H1 (cell line): ENCODE results near the gene VSTM4. TPM values are rescaled to one million over a fixed set of nuclear protein-coding genes. Genes with fewer than 3 reads are reported as not detected.

Experiments used
- CTCF ChIA-PET: fragments of 300-600 bp; sonication (Branson Sonifier 250); formaldehyde crosslinking; loops from one replicate; lab custom pipeline; 2021; ENCODE audit not compliant: partially characterized antibody; lab: Charles Lee
- POLR2A ChIA-PET: fragments of 300-600 bp; sonication (Branson Sonifier 250); formaldehyde crosslinking; loops from one replicate; lab custom pipeline; 2021; ENCODE audit warnings: inconsistent platforms; ENCODE audit not compliant: partially characterized antibody; lab: Charles Lee
- DNase-seq, 2 experiments: peaks; one replicate each; pipeline versions ENCODE4 v3.0.0 to v3.0.0-alpha.2; 2010 to 2022; ENCODE audit warnings: low spot score in 2 of 2, low read depth in 1 of 2, mixed read lengths in 1 of 2
- FAIRE-seq: peaks from 2 replicates; lab custom pipeline; 2011; peaks lifted over from hg19 to GRCh38; lab: Jason Lieb, UNC
- H2AFZ ChIP-seq: 2 replicates; pipeline ENCODE4 v1.8.1; 2012; ENCODE audit warnings: low read length, inconsistent platforms
- H2AK5ac ChIP-seq: 2 replicates; pipeline ENCODE4 v1.6.1; 2013; ENCODE audit warnings: low read depth, low read length
- H2BK120ac ChIP-seq: replicated peaks from 2 replicates; pipeline ENCODE3; 2013; ENCODE audit warnings: low read depth, low read length, inconsistent platforms
- H2BK12ac ChIP-seq: 2 replicates; pipeline ENCODE4 v1.6.1; 2013; ENCODE audit warnings: low read depth, low read length
- H2BK15ac ChIP-seq: 2 replicates; pipeline ENCODE4 v1.6.1; 2013; ENCODE audit warnings: low read length
- H2BK20ac ChIP-seq: 2 replicates; pipeline ENCODE4 v1.6.1; 2013; ENCODE audit warnings: low read length
- H2BK5ac ChIP-seq: 2 replicates; pipeline ENCODE4 v1.6.1; 2013; ENCODE audit warnings: low read depth, low read length
- H3K14ac ChIP-seq: 2 replicates; pipeline ENCODE4 v1.6.1; 2013; ENCODE audit warnings: inconsistent platforms; ENCODE audit not compliant: insufficient read length
- H3K18ac ChIP-seq: 2 replicates; pipeline ENCODE4 v1.6.1; 2013; ENCODE audit warnings: low read length; ENCODE audit errors: extremely low read depth
- H3K23ac ChIP-seq: 2 replicates; pipeline ENCODE4 v1.6.1; 2013; ENCODE audit warnings: inconsistent platforms; ENCODE audit not compliant: insufficient read length
- H3K23me2 ChIP-seq: 2 replicates; pipeline ENCODE4 v1.6.1; 2013; ENCODE audit warnings: low read depth, low read length
- H3K27ac ChIP-seq: 2 replicates; pipeline ENCODE4 v1.6.1; 2011; ENCODE audit warnings: low read depth, low read length, inconsistent platforms
- H3K27me3 ChIP-seq, 4 experiments: replicated peaks in 1 of 4; 1 replicate in 1 of 4; 2 replicates in 3 of 4; pipeline versions ENCODE4 v1.6.1 to v1.8.1; 2011 to 2013; ENCODE audit warnings: low read length in 3 of 4, mild to moderate bottlenecking in 3 of 4, inconsistent platforms in 2 of 4, mixed read lengths in 2 of 4, moderate library complexity in 1 of 4; ENCODE audit not compliant: control insufficient read depth in 3 of 4, insufficient read depth in 3 of 4; ENCODE audit errors: extremely low read depth in 1 of 4
- H3K36me3 ChIP-seq, 4 experiments: 2 replicates each; pipeline versions ENCODE4 v1.6.1 to v1.8.1; 2011 to 2013; ENCODE audit warnings: mild to moderate bottlenecking in 4 of 4, low read length in 3 of 4, moderate library complexity in 2 of 4, control low read depth in 1 of 4, inconsistent platforms in 1 of 4; ENCODE audit not compliant: insufficient read depth in 4 of 4, control insufficient read depth in 2 of 4
- H3K4ac ChIP-seq: replicated peaks from 2 replicates; pipeline ENCODE3; 2013; ENCODE audit warnings: low read length, low read depth, mixed read lengths, inconsistent platforms; ENCODE audit not compliant: insufficient read length
- H3K4me1 ChIP-seq, 4 experiments: replicated peaks in 1 of 4; 1 replicate in 1 of 4; 2 replicates in 3 of 4; pipeline versions ENCODE4 v1.6.1 to v1.8.1; 2011 to 2013; ENCODE audit warnings: low read length in 3 of 4, inconsistent platforms in 2 of 4, mixed read lengths in 1 of 4; ENCODE audit not compliant: insufficient read depth in 4 of 4, control insufficient read depth in 3 of 4
- H3K4me2 ChIP-seq, 2 experiments: 2 replicates each; pipeline versions ENCODE4 v1.6.1 to v1.8.1; 2011 to 2013; ENCODE audit warnings: low read depth in 2 of 2, low read length in 2 of 2, control low read depth in 1 of 2, inconsistent platforms in 1 of 2, mild to moderate bottlenecking in 1 of 2; ENCODE audit not compliant: insufficient read depth in 1 of 2
- H3K4me3 ChIP-seq, 4 experiments: fragments of 200-600, 300-600 bp in 1 of 4; sonication (generic), shearing (Covaris generic), sonication (Bioruptor Twin) in 1 of 4; 2 replicates each; pipeline versions ENCODE4 v1.5.1 to v1.8.1; 2011 to 2016; ENCODE audit warnings: low read length in 4 of 4, low read depth in 3 of 4, control low read depth in 2 of 4, inconsistent platforms in 2 of 4, mild to moderate bottlenecking in 2 of 4, mixed read lengths in 1 of 4, moderate library complexity in 1 of 4; ENCODE audit not compliant: insufficient read depth in 2 of 4; ENCODE audit errors: extremely low read depth in 1 of 4
- H3K56ac ChIP-seq: replicated peaks from 2 replicates; pipeline ENCODE3; 2013; ENCODE audit warnings: low read depth, mild to moderate bottlenecking, mixed read lengths, low read length, inconsistent platforms; ENCODE audit not compliant: insufficient read length
- H3K79me1 ChIP-seq: 2 replicates; pipeline ENCODE4 v1.6.1; 2013; ENCODE audit warnings: low read depth, low read length, control low read depth
- H3K79me2 ChIP-seq, 2 experiments: 2 replicates each; pipeline versions ENCODE4 v1.6.1 to v1.8.1; 2012 to 2013; ENCODE audit warnings: low read length in 2 of 2, mild to moderate bottlenecking in 2 of 2, inconsistent platforms in 1 of 2; ENCODE audit not compliant: insufficient read depth in 2 of 2, control insufficient read depth in 1 of 2
- H3K9ac ChIP-seq, 4 experiments: replicated peaks in 1 of 4; 1 replicate in 1 of 4; 2 replicates in 3 of 4; pipeline versions ENCODE4 v1.6.1 to v1.8.1; 2011 to 2013; ENCODE audit warnings: low read depth in 3 of 4, low read length in 3 of 4, control low read depth in 2 of 4, mild to moderate bottlenecking in 2 of 4, moderate library complexity in 2 of 4, inconsistent platforms in 1 of 4; ENCODE audit errors: extremely low read depth in 1 of 4
- H3K9me3 ChIP-seq, 2 experiments: 2 replicates each; pipeline versions ENCODE4 v1.6.1 to v1.8.1; 2012 to 2013; ENCODE audit warnings: mild to moderate bottlenecking in 2 of 2, moderate library complexity in 2 of 2, control low read depth in 1 of 2, inconsistent platforms in 1 of 2, low read depth in 1 of 2, low read length in 1 of 2, mixed read lengths in 1 of 2; ENCODE audit not compliant: insufficient read depth in 2 of 2
- H4K20me1 ChIP-seq, 2 experiments: replicated peaks in 1 of 2; 2 replicates each; pipeline versions ENCODE3 to v1.8.1; 2011 to 2013; ENCODE audit warnings: inconsistent platforms in 2 of 2, low read length in 2 of 2, mild to moderate bottlenecking in 1 of 2; ENCODE audit not compliant: insufficient read depth in 2 of 2, control insufficient read depth in 1 of 2
- H4K5ac ChIP-seq: 2 replicates; pipeline ENCODE4 v1.6.1; 2013; ENCODE audit warnings: low read length, low read depth, mixed read lengths, inconsistent platforms; ENCODE audit not compliant: insufficient read length
- H4K8ac ChIP-seq: 2 replicates; pipeline ENCODE4 v1.8.0; 2013; ENCODE audit warnings: mild to moderate bottlenecking, moderate library complexity, low read length, inconsistent platforms; ENCODE audit not compliant: insufficient read depth; ENCODE audit errors: extremely low read depth
- H4K91ac ChIP-seq: replicated peaks from 2 replicates; pipeline ENCODE3; 2013; ENCODE audit warnings: low read length, mixed read lengths, inconsistent platforms; ENCODE audit not compliant: insufficient read length
- BACH1 ChIP-seq: IDR thresholded peaks from 2 replicates; pipeline ENCODE4 v1.6.1; 2012; ENCODE audit warnings: low read length, improper control_type of control experiment
- CHD1 ChIP-seq: IDR thresholded peaks from 2 replicates; pipeline ENCODE4 v1.6.1; 2012; ENCODE audit warnings: low read depth, low read length, improper control_type of control experiment
- POU5F1 ChIP-seq: IDR thresholded peaks from 2 replicates; pipeline ENCODE4 v1.6.1; 2011; ENCODE audit warnings: low read depth, mild to moderate bottlenecking, low read length, moderate library complexity
- RNF2 ChIP-seq: fragments of 200-900, 300-1000 bp; sonication (generic); IDR thresholded peaks from 2 replicates; pipeline ENCODE4 v1.7.1; 2016; ENCODE audit warnings: borderline replicate concordance, low read depth, mild to moderate bottlenecking, antibody characterized with exemption, low read length; ENCODE audit not compliant: poor library complexity, severe bottlenecking; ENCODE audit errors: missing control alignments
- SAP30 ChIP-seq: fragments of 300-600 bp; sonication (generic); IDR thresholded peaks from 2 replicates; pipeline ENCODE4 v1.7.1; 2012; ENCODE audit warnings: low read length, moderate library complexity, mild to moderate bottlenecking, inconsistent platforms; ENCODE audit not compliant: insufficient read depth, insufficient replicate concordance
- USF2 ChIP-seq: IDR thresholded peaks from 2 replicates; pipeline ENCODE4 v1.6.1; 2011; ENCODE audit warnings: low read length, improper control_type of control experiment
- WGBS, 2 experiments: shearing (Covaris generic) in 1 of 2; methylation state at CpG; one replicate each; pipeline versions ENCODE4 v1.1.6 to v1.1.7; 2013 to 2015; ENCODE audit warnings: low lambda C conversion rate in 2 of 2, mixed read lengths in 2 of 2, inconsistent platforms in 1 of 2, low coverage in 1 of 2, missing lambda C conversion rate in 1 of 2; ENCODE audit not compliant: insufficient replicate concordance in 2 of 2, insufficient coverage in 1 of 2, insufficient read length in 1 of 2; ENCODE audit errors: extremely low coverage in 1 of 2, missing lambda C conversion rate in 1 of 2; 5-methylcytosine and 5-hydroxymethylcytosine counted together
- polyA plus RNA-seq, 7 experiments: library from polyadenylated mRNA; depleted of rRNA in 3 of 7; stranded (reverse) in 5 of 7; unstranded in 2 of 7; fragments of >200 nt in 5 of 7; fragments of 200-250 nt in 2 of 7; gene quantifications; 1 replicate in 5 of 7; 2 replicates in 1 of 7; 4 replicates in 1 of 7; pipeline versions ENCODE4 v1.2.1 to v1.2.3, GENCODE V29; 2011 to 2013; ENCODE audit warnings: missing spikeins in 2 of 7, mixed read lengths in 2 of 7
- total RNA-seq: library from RNA; stranded (reverse); fragmentation: NEBNext Ultra II Directional; extraction: Animal tissue kit (Norgen Biotek cat#: 25700); gene quantifications from 2 replicates; pipeline ENCODE4 v1.2.1, GENCODE V29; 2021

The VSTM4 gene
- total and polyA plus RNA-seq, 2 of the 8 experiments (the other 6 are each of a cell fraction or from before 2014, with no cell fraction given), result 0.48 to 0.73 TPM

GRCh38 chr10:49028639-49029038 lies 86.7 kb downstream of the VSTM4 start:
- H3K9me3 ChIP-seq, result no peaks in the 10 kb centered on the region
- H3K56ac ChIP-seq, result no peak overlapping the region
- H2BK15ac ChIP-seq, result no peak overlapping the region
- H3K4me1 ChIP-seq, result no peaks in the 10 kb centered on the region
- H4K5ac ChIP-seq, result no peak overlapping the region
- H3K4ac ChIP-seq, result no peak overlapping the region
- H3K23me2 ChIP-seq, result peaks cover under 1% of the 10 kb centered on the region; the same call in 1 of the 2 replicates
- no peak overlapping the region for H2BK20ac ChIP-seq
- ChIA-PET POLR2A (no interaction called here), CTCF (interaction anchor here (1.3 to 1.5 kb wide), 2 partner anchors 12 to 36 kb away, joined by 3 read pairs; no protein-coding TSS in a partner anchor)
- DNase-seq, result no peak
- no peak overlapping the region for H3K23ac ChIP-seq
- no peak overlapping the region for H3K18ac ChIP-seq
- H4K20me1 ChIP-seq, result peaks cover 0 to under 1% of the 10 kb centered on the region in 2 experiments
- H3K27me3 ChIP-seq, result no peaks in the 10 kb centered on the region
- FAIRE-seq, result no peak
- no peak overlapping the region for H4K91ac ChIP-seq
- H2AFZ ChIP-seq, result no peak overlapping the region
- H3K36me3 ChIP-seq, result no peaks in the 10 kb centered on the region
- H3K4me2 ChIP-seq, result no peak overlapping the region
- no peak overlapping the region for H3K14ac ChIP-seq
- H2BK12ac ChIP-seq, result no peak overlapping the region
- H3K27ac ChIP-seq, result no peak overlapping the region
- H4K8ac ChIP-seq, result no peak overlapping the region
- H2AK5ac ChIP-seq, result no peak overlapping the region
- no peak overlapping the region for H2BK120ac ChIP-seq
- WGBS, 2 experiments, result 88% methylated on average over 2 of the region's 2 CpGs; no CpG with 5 or more reads in 1 of the 2 experiments
- H3K79me1 ChIP-seq, result no peaks in the 10 kb centered on the region
- no peak overlapping the region for H3K4me3 ChIP-seq
- no peak overlapping the region for H3K9ac ChIP-seq
- H2BK5ac ChIP-seq, result no peak overlapping the region
- H3K79me2 ChIP-seq, result no peaks in the 10 kb centered on the region
- TF ChIP-seq SAP30 (no peak), CHD1 (no peak), RNF2 (no peak), BACH1 (no peak), POU5F1 (no peak), USF2 (no peak)
